ENCODE measurements around the gene PHC1. TPM values are rescaled to one million over a fixed set of nuclear protein-coding genes. Genes with fewer than 3 reads are reported as not detected.

PHC1 gene
- total RNA-seq, 2 donors from 2014 or later, result 50.1 to 55.9 TPM

GRCh38 chr12:8943565-8944186 is 29.4 kb downstream of the PHC1 start:
- Histone ChIP-seq H3K27ac (no peak overlapping the region), H3K4me3 (no peak overlapping the region), H3K9me3 (no peaks in the 10 kb centered on the region), H3K4me1 (ENCODE audit: control insufficient read depth in 1 of 2, low read depth in 2 of 2) (peaks cover 11 to 19% of the 10 kb centered on the region in 2 donors), H3K27me3 (replicated peaks; ENCODE audit: insufficient read depth) (no peaks in the 10 kb centered on the region), H3K36me3 (peaks cover 40% of the 10 kb centered on the region)
- ATAC-seq (ENCODE audit: insufficient number of reproducible peaks, low FRiP score, low read depth) (no peak), DNase-seq (ENCODE audit: low spot score) (no peak)
- TF ChIP-seq CTCF (IDR thresholded peaks at IDR 0.05), result no peak

- Histone ChIP-seq H3K9me3 (no peaks in the 10 kb centered on the region), H3K36me3 (peaks cover 35% of the 10 kb centered on the region), H3K4me3 (no peak overlapping the region), H3K27me3 (replicated peaks; ENCODE audit: insufficient read depth) (no peaks in the 10 kb centered on the region), H3K27ac (no peak overlapping the region), H3K4me1 (ENCODE audit: control insufficient read depth in 1 of 2, low read depth in 2 of 2) (peaks cover 11 to 32% of the 10 kb centered on the region in 2 donors)
- TF ChIP-seq CTCF (IDR thresholded peaks at IDR 0.05), result no peak
- no peak for DNase-seq (ENCODE audit: low spot score)
- no peak for ATAC-seq (ENCODE audit: insufficient number of reproducible peaks, low FRiP score, low read depth)
Measured at GRCh38 chr12:8946733-8947132, 32.4 kb downstream of the PHC1 start.

GRCh38 chr12:8947737-8948136 is 33.4 kb downstream of the PHC1 start:
- DNase-seq (ENCODE audit: low spot score), result no peak
- H3K4me1 ChIP-seq (ENCODE audit: control insufficient read depth in 1 of 2, low read depth in 2 of 2), result peaks cover 11 to 32% of the 10 kb centered on the region in 2 donors
- TF ChIP-seq CTCF (IDR thresholded peaks at IDR 0.05), result no peak
- H3K36me3 ChIP-seq, result peaks cover 25% of the 10 kb centered on the region
- H3K4me3 ChIP-seq, result peak overlapping the region; percentile 82
- ATAC-seq (ENCODE audit: insufficient number of reproducible peaks, low FRiP score, low read depth), result no peak
- H3K27me3 ChIP-seq (replicated peaks; ENCODE audit: insufficient read depth), result no peaks in the 10 kb centered on the region
- H3K27ac ChIP-seq, result no peak overlapping the region
- no peaks in the 10 kb centered on the region for H3K9me3 ChIP-seq

- Histone ChIP-seq H3K27me3 (replicated peaks; ENCODE audit: insufficient read depth) (no peaks in the 10 kb centered on the region), H3K36me3 (peaks cover 14% of the 10 kb centered on the region), H3K9me3 (no peaks in the 10 kb centered on the region), H3K4me1 (ENCODE audit: control insufficient read depth in 1 of 2, low read depth in 2 of 2) (peaks cover 11 to 32% of the 10 kb centered on the region in 2 donors), H3K4me3 (peak overlapping the region; percentile 82), H3K27ac (peak overlapping the region; percentile 97 to 99)
- DNase-seq (ENCODE audit: low spot score) (no peak), ATAC-seq (ENCODE audit: insufficient number of reproducible peaks, low FRiP score, low read depth) (no peak)
- TF ChIP-seq CTCF (IDR thresholded peaks at IDR 0.05), result no peak
Measured at GRCh38 chr12:8948701-8949341, 34.5 kb downstream of the PHC1 start.

GRCh38 chr12:8949342-8950220 is 35.3 kb downstream of the PHC1 start, which contains the start of gene M6PR:
TSS of gene M6PR (minus strand) at chr12:8949645. CDS start at chr12:8946404, 3,241 bp downstream.
- Histone ChIP-seq H3K4me3 (peak within 1 kb of the TSS; percentile 82), H3K27ac (peak within 1 kb of the TSS; percentile 97 to 99), H3K4me1 (ENCODE audit: control insufficient read depth in 1 of 2, low read depth in 2 of 2) (peaks cover 11 to 32% of the 10 kb centered on the region in 2 donors), H3K36me3 (peaks cover 7% of the 10 kb centered on the region), H3K27me3 (replicated peaks; ENCODE audit: insufficient read depth) (no peaks in the 10 kb centered on the region), H3K9me3 (no peaks in the 10 kb centered on the region)
- ATAC-seq (ENCODE audit: insufficient number of reproducible peaks, low FRiP score, low read depth) (peak; percentile 98), DNase-seq (ENCODE audit: low spot score) (peak; percentile 80)
- peak; percentile 38 for TF ChIP-seq CTCF (IDR thresholded peaks at IDR 0.05)
